HepG2 (cell line): ENCODE results near the gene VRK1.

ENCODE experiments used
- FLYWCH1 ChIP-seq: sonication (generic); formaldehyde crosslinking; IDR thresholded peaks from 2 replicates; pipeline ENCODE4 v1.8.1; 2023; ENCODE audit warnings: mild to moderate bottlenecking, missing genetic modification reagents
- JUNB ChIP-seq: sonication (generic); formaldehyde crosslinking; IDR thresholded peaks from 2 replicates; pipeline ENCODE4 v1.8.0; 2022; ENCODE audit warnings: missing genetic modification reagents, mild to moderate bottlenecking, borderline replicate concordance
- MAFF ChIP-seq: IDR thresholded peaks from 2 replicates; pipeline ENCODE4 v1.6.1; 2011; ENCODE audit warnings: low read depth, low read length, improper control_type of control experiment
- MAFK ChIP-seq, 2 experiments: IDR thresholded peaks in 1 of 2; conservative IDR thresholded peaks in 1 of 2; 2 replicates each; pipeline ENCODE4 v1.6.1; 2011; ENCODE audit warnings: improper control_type of control experiment in 2 of 2, low read length in 2 of 2
- MYNN ChIP-seq: sonication (generic); formaldehyde crosslinking; IDR thresholded peaks from 2 replicates; pipeline ENCODE4 v1.4.0; 2020; ENCODE audit warnings: mild to moderate bottlenecking, low read depth, missing genetic modification reagents
- NPAS2 ChIP-seq: sonication (generic); formaldehyde crosslinking; IDR thresholded peaks from 2 replicates; pipeline ENCODE4 v1.8.0; 2022; ENCODE audit warnings: mild to moderate bottlenecking, missing genetic modification reagents, borderline replicate concordance
- TARDBP ChIP-seq: sonication (generic); formaldehyde crosslinking; IDR thresholded peaks from 2 replicates; pipeline ENCODE4 v1.8.0; 2022; ENCODE audit warnings: mild to moderate bottlenecking, missing genetic modification reagents
- TBL1XR1 ChIP-seq: fragments of 150-350 bp; IDR thresholded peaks from 2 replicates; pipeline ENCODE4 v1.6.1; 2014; ENCODE audit warnings: borderline replicate concordance, low read length; ENCODE audit not compliant: partially characterized antibody
- ZFP36 ChIP-seq: fragments of 150-350 bp; IDR thresholded peaks from 2 replicates; pipeline ENCODE4 v1.6.1; 2018; ENCODE audit warnings: borderline replicate concordance, low read length, low read depth; ENCODE audit not compliant: partially characterized antibody
- ZNF569 ChIP-seq: sonication (generic); formaldehyde crosslinking; IDR thresholded peaks from 2 replicates; pipeline ENCODE4 v1.5.0; 2020; ENCODE audit warnings: mild to moderate bottlenecking, missing genetic modification reagents, moderate library complexity, borderline replicate concordance
- TF ChIP-seq, protein P1 (sequence below), 2 experiments: IDR thresholded peaks; 2 replicates each; pipeline ENCODE4 v1.6.1; 2011 to 2012; ENCODE audit warnings: low read length in 2 of 2, borderline replicate concordance in 1 of 2, low read depth in 1 of 2, mild to moderate bottlenecking in 1 of 2, moderate library complexity in 1 of 2
- TF ChIP-seq, protein P2 (sequence below): sonication (generic); formaldehyde crosslinking; IDR thresholded peaks from 2 replicates; pipeline ENCODE4 v1.5.0; 2020; ENCODE audit warnings: mild to moderate bottlenecking, missing genetic modification reagents, moderate library complexity
- TF ChIP-seq, protein P3 (sequence below): fragments of 450-650 bp; IDR thresholded peaks from 2 replicates; pipeline ENCODE4 v1.6.1; 2017; ENCODE audit warnings: mild to moderate bottlenecking
- TF ChIP-seq, protein P4 (sequence below): sonication (generic); formaldehyde crosslinking; IDR thresholded peaks from 2 replicates; pipeline ENCODE4 v1.4.0; 2020; ENCODE audit warnings: missing genetic modification reagents

DNA sequence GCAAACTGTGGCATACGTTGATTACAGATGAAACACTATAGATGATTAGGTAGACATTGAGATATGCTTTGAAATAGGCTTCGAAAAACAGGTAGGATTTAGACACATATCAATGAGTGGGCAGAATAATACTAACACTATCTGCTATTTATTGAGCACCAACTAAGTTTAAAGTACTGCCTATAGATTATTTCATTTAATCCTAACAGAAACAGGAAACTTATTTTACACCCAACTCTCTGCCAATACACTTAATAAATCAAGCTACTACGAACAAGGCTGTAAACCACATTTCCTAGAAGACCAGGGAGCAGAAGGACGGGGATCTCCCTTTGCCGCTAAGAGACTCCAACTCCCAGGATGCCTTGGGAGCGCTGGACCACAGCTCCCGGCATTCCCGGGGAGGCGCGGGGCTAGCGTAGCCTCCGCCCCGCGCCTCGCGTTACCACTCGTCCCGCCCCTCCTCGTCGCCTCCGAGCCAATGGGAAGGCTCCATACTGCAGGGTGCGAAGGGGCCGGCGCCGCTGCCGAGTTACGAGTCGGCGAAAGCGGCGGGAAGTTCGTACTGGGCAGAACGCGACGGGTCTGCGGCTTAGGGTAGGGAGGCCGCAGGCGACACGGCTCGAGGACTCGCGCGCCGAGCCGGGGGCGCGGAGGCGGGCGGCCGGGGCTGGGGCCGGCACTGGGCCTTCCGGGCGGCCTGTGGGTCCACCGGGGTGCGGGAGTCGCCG, at the start of gene VRK1:
- TF ChIP-seq, protein P1, sequence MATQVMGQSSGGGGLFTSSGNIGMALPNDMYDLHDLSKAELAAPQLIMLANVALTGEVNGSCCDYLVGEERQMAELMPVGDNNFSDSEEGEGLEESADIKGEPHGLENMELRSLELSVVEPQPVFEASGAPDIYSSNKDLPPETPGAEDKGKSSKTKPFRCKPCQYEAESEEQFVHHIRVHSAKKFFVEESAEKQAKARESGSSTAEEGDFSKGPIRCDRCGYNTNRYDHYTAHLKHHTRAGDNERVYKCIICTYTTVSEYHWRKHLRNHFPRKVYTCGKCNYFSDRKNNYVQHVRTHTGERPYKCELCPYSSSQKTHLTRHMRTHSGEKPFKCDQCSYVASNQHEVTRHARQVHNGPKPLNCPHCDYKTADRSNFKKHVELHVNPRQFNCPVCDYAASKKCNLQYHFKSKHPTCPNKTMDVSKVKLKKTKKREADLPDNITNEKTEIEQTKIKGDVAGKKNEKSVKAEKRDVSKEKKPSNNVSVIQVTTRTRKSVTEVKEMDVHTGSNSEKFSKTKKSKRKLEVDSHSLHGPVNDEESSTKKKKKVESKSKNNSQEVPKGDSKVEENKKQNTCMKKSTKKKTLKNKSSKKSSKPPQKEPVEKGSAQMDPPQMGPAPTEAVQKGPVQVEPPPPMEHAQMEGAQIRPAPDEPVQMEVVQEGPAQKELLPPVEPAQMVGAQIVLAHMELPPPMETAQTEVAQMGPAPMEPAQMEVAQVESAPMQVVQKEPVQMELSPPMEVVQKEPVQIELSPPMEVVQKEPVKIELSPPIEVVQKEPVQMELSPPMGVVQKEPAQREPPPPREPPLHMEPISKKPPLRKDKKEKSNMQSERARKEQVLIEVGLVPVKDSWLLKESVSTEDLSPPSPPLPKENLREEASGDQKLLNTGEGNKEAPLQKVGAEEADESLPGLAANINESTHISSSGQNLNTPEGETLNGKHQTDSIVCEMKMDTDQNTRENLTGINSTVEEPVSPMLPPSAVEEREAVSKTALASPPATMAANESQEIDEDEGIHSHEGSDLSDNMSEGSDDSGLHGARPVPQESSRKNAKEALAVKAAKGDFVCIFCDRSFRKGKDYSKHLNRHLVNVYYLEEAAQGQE (IDR thresholded peaks at IDR 0.05; ENCODE audit: borderline replicate concordance in 1 of 2, low read depth in 1 of 2, low read length in 2 of 2) = no peak
- TF ChIP-seq TARDBP (CRISPR knock-in tag) (no peak), JUNB (CRISPR knock-in tag) (peak; percentile 63; the same call in 1 of the 2 replicates), MYNN (CRISPR knock-in tag) (no peak), MAFF (no peak), ZNF569 (CRISPR knock-in tag) (no peak), FLYWCH1 (CRISPR knock-in tag) (no peak), NPAS2 (no peak), TBL1XR1 (peak; percentile 50), ZFP36 (no peak), MAFK (conservative IDR thresholded peaks at IDR 0.05 in 1 of 2, IDR thresholded peaks at IDR 0.05 in 1 of 2; ENCODE audit: low read length in 2 of 2) (no peak)
- TF ChIP-seq, protein P2, sequence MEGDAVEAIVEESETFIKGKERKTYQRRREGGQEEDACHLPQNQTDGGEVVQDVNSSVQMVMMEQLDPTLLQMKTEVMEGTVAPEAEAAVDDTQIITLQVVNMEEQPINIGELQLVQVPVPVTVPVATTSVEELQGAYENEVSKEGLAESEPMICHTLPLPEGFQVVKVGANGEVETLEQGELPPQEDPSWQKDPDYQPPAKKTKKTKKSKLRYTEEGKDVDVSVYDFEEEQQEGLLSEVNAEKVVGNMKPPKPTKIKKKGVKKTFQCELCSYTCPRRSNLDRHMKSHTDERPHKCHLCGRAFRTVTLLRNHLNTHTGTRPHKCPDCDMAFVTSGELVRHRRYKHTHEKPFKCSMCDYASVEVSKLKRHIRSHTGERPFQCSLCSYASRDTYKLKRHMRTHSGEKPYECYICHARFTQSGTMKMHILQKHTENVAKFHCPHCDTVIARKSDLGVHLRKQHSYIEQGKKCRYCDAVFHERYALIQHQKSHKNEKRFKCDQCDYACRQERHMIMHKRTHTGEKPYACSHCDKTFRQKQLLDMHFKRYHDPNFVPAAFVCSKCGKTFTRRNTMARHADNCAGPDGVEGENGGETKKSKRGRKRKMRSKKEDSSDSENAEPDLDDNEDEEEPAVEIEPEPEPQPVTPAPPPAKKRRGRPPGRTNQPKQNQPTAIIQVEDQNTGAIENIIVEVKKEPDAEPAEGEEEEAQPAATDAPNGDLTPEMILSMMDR (CRISPR knock-in tag) = no peak
- TF ChIP-seq, protein P3, sequence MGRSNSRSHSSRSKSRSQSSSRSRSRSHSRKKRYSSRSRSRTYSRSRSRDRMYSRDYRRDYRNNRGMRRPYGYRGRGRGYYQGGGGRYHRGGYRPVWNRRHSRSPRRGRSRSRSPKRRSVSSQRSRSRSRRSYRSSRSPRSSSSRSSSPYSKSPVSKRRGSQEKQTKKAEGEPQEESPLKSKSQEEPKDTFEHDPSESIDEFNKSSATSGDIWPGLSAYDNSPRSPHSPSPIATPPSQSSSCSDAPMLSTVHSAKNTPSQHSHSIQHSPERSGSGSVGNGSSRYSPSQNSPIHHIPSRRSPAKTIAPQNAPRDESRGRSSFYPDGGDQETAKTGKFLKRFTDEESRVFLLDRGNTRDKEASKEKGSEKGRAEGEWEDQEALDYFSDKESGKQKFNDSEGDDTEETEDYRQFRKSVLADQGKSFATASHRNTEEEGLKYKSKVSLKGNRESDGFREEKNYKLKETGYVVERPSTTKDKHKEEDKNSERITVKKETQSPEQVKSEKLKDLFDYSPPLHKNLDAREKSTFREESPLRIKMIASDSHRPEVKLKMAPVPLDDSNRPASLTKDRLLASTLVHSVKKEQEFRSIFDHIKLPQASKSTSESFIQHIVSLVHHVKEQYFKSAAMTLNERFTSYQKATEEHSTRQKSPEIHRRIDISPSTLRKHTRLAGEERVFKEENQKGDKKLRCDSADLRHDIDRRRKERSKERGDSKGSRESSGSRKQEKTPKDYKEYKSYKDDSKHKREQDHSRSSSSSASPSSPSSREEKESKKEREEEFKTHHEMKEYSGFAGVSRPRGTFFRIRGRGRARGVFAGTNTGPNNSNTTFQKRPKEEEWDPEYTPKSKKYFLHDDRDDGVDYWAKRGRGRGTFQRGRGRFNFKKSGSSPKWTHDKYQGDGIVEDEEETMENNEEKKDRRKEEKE = no peak
- TF ChIP-seq, protein P4, sequence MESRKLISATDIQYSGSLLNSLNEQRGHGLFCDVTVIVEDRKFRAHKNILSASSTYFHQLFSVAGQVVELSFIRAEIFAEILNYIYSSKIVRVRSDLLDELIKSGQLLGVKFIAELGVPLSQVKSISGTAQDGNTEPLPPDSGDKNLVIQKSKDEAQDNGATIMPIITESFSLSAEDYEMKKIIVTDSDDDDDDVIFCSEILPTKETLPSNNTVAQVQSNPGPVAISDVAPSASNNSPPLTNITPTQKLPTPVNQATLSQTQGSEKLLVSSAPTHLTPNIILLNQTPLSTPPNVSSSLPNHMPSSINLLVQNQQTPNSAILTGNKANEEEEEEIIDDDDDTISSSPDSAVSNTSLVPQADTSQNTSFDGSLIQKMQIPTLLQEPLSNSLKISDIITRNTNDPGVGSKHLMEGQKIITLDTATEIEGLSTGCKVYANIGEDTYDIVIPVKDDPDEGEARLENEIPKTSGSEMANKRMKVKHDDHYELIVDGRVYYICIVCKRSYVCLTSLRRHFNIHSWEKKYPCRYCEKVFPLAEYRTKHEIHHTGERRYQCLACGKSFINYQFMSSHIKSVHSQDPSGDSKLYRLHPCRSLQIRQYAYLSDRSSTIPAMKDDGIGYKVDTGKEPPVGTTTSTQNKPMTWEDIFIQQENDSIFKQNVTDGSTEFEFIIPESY (CRISPR knock-in tag) = no peak
